Measurements from ENCODE around the gene CA6.
"Not testable (repeated sequence)": the region's sequence is repeated elsewhere in the genome, so short reads cannot be mapped to it uniquely, and the experiment has no call there.

CA6 gene

GRCh38 chr1:8969937-8970336 is 24.3 kb downstream of the CA6 start:
- no peak for DNase-seq (ENCODE audit: low read depth in 2 of 2)

GRCh38 chr1:8970870-8971337 is 25.2 kb downstream of the CA6 start:
- DNase-seq (ENCODE audit: low read depth in 2 of 2) = no peak

GRCh38 chr1:8974551-8974950 is 28.9 kb downstream of the CA6 start:
- no peak for DNase-seq (ENCODE audit: low read depth in 2 of 2)

GRCh38 chr1:8976338-8976737 is 30.7 kb downstream of the CA6 start:
- DNase-seq (ENCODE audit: low read depth in 2 of 2) = no peak

- DNase-seq (ENCODE audit: low read depth in 2 of 2) = no peak
Observed at GRCh38 chr1:8976896-8977450, 31.3 kb downstream of the CA6 start.

GRCh38 chr1:8980656-8981055 is 35.0 kb downstream of the CA6 start:
- DNase-seq (ENCODE audit: low read depth in 2 of 2) = no peak

- DNase-seq (ENCODE audit: low read depth in 2 of 2) = no peak
Observed at GRCh38 chr1:8981169-8981568, 35.5 kb downstream of the CA6 start.

GRCh38 chr1:8984203-8984602 is 38.5 kb downstream of the CA6 start:
- no peak for DNase-seq (ENCODE audit: low read depth in 2 of 2)

GRCh38 chr1:8984990-8985389 is 39.3 kb downstream of the CA6 start:
- no peak for DNase-seq (ENCODE audit: low read depth in 2 of 2)

- no peak for DNase-seq (ENCODE audit: low read depth in 2 of 2)
Observed at GRCh38 chr1:8985915-8986813, 40.5 kb downstream of the CA6 start.

GRCh38 chr1:8986814-8987190 is 41.1 kb downstream of the CA6 start:
- DNase-seq (ENCODE audit: low read depth in 2 of 2) = no peak

- peak; percentile 48 for DNase-seq (ENCODE audit: low read depth in 2 of 2)
Observed at GRCh38 chr1:8987881-8988617, 42.4 kb downstream of the CA6 start.

GRCh38 chr1:8988618-8988967 is 42.9 kb downstream of the CA6 start:
- no peak for DNase-seq (ENCODE audit: low read depth in 2 of 2)

- no peak for DNase-seq (ENCODE audit: low read depth in 2 of 2)
Observed at GRCh38 chr1:8989061-8989460, 43.4 kb downstream of the CA6 start.

- DNase-seq (ENCODE audit: low read depth in 2 of 2) = no peak
Observed at GRCh38 chr1:8989821-8990220, 44.2 kb downstream of the CA6 start.

GRCh38 chr1:8992936-8993687 is 47.4 kb downstream of the CA6 start:
- no peak for DNase-seq (ENCODE audit: low read depth in 2 of 2)

GRCh38 chr1:8993962-8994675 is 48.5 kb downstream of the CA6 start:
- not testable (repeated sequence) for DNase-seq (ENCODE audit: low read depth in 2 of 2)

- not testable (repeated sequence) for DNase-seq (ENCODE audit: low read depth in 2 of 2)
Observed at GRCh38 chr1:9001534-9002214, 56.0 kb downstream of the CA6 start.

GRCh38 chr1:9002215-9002560 is 56.5 kb downstream of the CA6 start:
- not testable (repeated sequence) for DNase-seq (ENCODE audit: low read depth in 2 of 2)

- DNase-seq (ENCODE audit: low read depth in 2 of 2) = no peak
Observed at GRCh38 chr1:9004031-9004699, 58.5 kb downstream of the CA6 start.
